GM23338 (cell line): Measurements from ENCODE around the gene SYVN1. TPM values are rescaled to one million over a fixed set of nuclear protein-coding genes. Genes with fewer than 3 reads are reported as not detected.

Experiments used
- ATAC-seq: fragments of 200-7000 bp; cut with Tn5 transposase; 3 replicates; pipeline ENCODE4 v1.9.1; 2020
- DNase-seq: peaks from one replicate; pipeline ENCODE4 v3.0.0-alpha.2; 2015; ENCODE audit warnings: low spot score
- H2AFZ ChIP-seq: fragments of 200-600 bp; sonication (generic); 2 replicates; pipeline ENCODE4 v1.8.0; 2016; ENCODE audit warnings: antibody characterized with exemption, mild to moderate bottlenecking, moderate library complexity
- H3F3A ChIP-seq: fragments of 200-600 bp; sonication (generic); replicated peaks from 2 replicates; pipeline ENCODE4 v1.8.0; 2017; ENCODE audit warnings: antibody characterized with exemption, mixed run types, low read depth
- H3K27ac ChIP-seq: fragments of 200-600 bp; sonication (generic); 2 replicates; pipeline ENCODE4 v1.6.1; 2016; ENCODE audit warnings: low read depth
- H3K27me3 ChIP-seq: fragments of 200-600 bp; sonication (generic); 2 replicates; pipeline ENCODE4 v1.8.0; 2016; ENCODE audit warnings: mild to moderate bottlenecking, mixed run types, moderate library complexity; ENCODE audit not compliant: insufficient read depth
- H3K36me3 ChIP-seq: fragments of 200-600 bp; sonication (generic); 2 replicates; pipeline ENCODE4 v1.8.0; 2016; ENCODE audit warnings: mild to moderate bottlenecking; ENCODE audit not compliant: insufficient read depth
- H3K4me1 ChIP-seq: fragments of 200-600 bp; sonication (generic); 2 replicates; pipeline ENCODE4 v1.8.0; 2016; ENCODE audit warnings: mild to moderate bottlenecking, moderate library complexity; ENCODE audit not compliant: insufficient read depth
- H3K4me2 ChIP-seq: fragments of 200-600 bp; sonication (generic); 2 replicates; pipeline ENCODE4 v1.7.1; 2017; ENCODE audit warnings: mixed run types
- H3K4me3 ChIP-seq: fragments of 200-600 bp; sonication (generic); 2 replicates; pipeline ENCODE4 v1.6.1; 2016; ENCODE audit warnings: mixed run types
- H3K79me2 ChIP-seq: fragments of 200-600 bp; sonication (generic); replicated peaks from 2 replicates; pipeline ENCODE4 v1.8.0; 2017; ENCODE audit warnings: mild to moderate bottlenecking; ENCODE audit not compliant: insufficient read depth
- H3K9me2 ChIP-seq: fragments of 200-600 bp; sonication (generic); 2 replicates; pipeline ENCODE4 v1.8.0; 2017; ENCODE audit not compliant: insufficient read depth
- H4K20me1 ChIP-seq: fragments of 200-600 bp; sonication (generic); replicated peaks from 2 replicates; pipeline ENCODE4 v1.8.0; 2017; ENCODE audit warnings: mild to moderate bottlenecking; ENCODE audit not compliant: insufficient read depth
- H3K27ac Mint-ChIP-seq: 2 replicates; pipeline ENCODE4 v1.8.0; 2020; ENCODE audit warnings: inconsistent platforms, mild to moderate bottlenecking, moderate library complexity, mixed read lengths
- H3K27me3 Mint-ChIP-seq: 3 replicates; pipeline ENCODE4 v1.8.0; 2022; ENCODE audit warnings: low read depth, mild to moderate bottlenecking, moderate library complexity, mixed read lengths, inconsistent platforms; ENCODE audit not compliant: insufficient read depth, poor library complexity
- H3K36me3 Mint-ChIP-seq: 3 replicates; pipeline ENCODE4 v1.8.0; 2021; ENCODE audit warnings: low read depth, mild to moderate bottlenecking, inconsistent platforms, moderate library complexity, mixed read lengths
- H3K4me1 Mint-ChIP-seq: 3 replicates; pipeline ENCODE4 v1.8.0; 2020; ENCODE audit warnings: mild to moderate bottlenecking, inconsistent platforms, mixed read lengths
- H3K4me3 Mint-ChIP-seq: 3 replicates; pipeline ENCODE4 v1.8.0; 2021; ENCODE audit warnings: moderate library complexity, mild to moderate bottlenecking, inconsistent platforms, mixed read lengths
- H3K9me3 Mint-ChIP-seq: 3 replicates; pipeline ENCODE4 v1.8.0; 2020; ENCODE audit warnings: moderate library complexity, mild to moderate bottlenecking, inconsistent platforms, mixed read lengths
- CREB1 ChIP-seq: fragments of 250-450 bp; sonication (Bioruptor Pico); IDR thresholded peaks from 2 replicates; pipeline ENCODE4 v1.5.0; 2020; ENCODE audit warnings: low read depth, mild to moderate bottlenecking, moderate library complexity
- EZH2 ChIP-seq: fragments of 200-600 bp; sonication (generic); IDR thresholded peaks from one replicate; pipeline ENCODE4 v1.8.0; 2017; ENCODE audit warnings: antibody characterized with exemption, mild to moderate bottlenecking, low read depth; ENCODE audit not compliant: unreplicated experiment
- JUNB ChIP-seq: IDR thresholded peaks from one replicate; pipeline ENCODE4 v1.6.1; 2016; ENCODE audit warnings: antibody characterized with exemption; ENCODE audit not compliant: unreplicated experiment
- ZNF114 ChIP-seq: fragments of 250-450 bp; sonication (Bioruptor Pico); IDR thresholded peaks from 2 replicates; pipeline ENCODE4 v1.5.0; 2020; ENCODE audit warnings: mild to moderate bottlenecking, moderate library complexity
- ZNF331 ChIP-seq: fragments of 250-450 bp; sonication (Bioruptor Pico); IDR thresholded peaks from 2 replicates; pipeline ENCODE4 v1.5.0; 2020; ENCODE audit warnings: low read depth, mild to moderate bottlenecking, moderate library complexity
- polyA plus RNA-seq: library from polyadenylated mRNA; unstranded; fragments of >200 nt; fragmentation: Nextera tagmentation; extraction: Ambion mirVana; gene quantifications from 2 replicates; pipeline ENCODE4 v1.2.1, GENCODE V29; 2016
- total RNA-seq: library from RNA; depleted of rRNA; stranded (reverse); fragments of >200 nt; shearing (Covaris generic); gene quantifications from 2 replicates; pipeline ENCODE4 v1.2.3, GENCODE V29; 2014
- TF ChIP-seq, protein P1 (sequence below): fragments of 250-450 bp; sonication (Bioruptor Pico); IDR thresholded peaks from 2 replicates; pipeline ENCODE4 v1.5.0; 2020; ENCODE audit warnings: mild to moderate bottlenecking, moderate library complexity
- TF ChIP-seq, protein P2 (sequence below): IDR thresholded peaks from 2 replicates; pipeline ENCODE4 v1.6.1; 2016; ENCODE audit warnings: antibody characterized with exemption
- TF ChIP-seq, protein P3 (sequence below), 2 experiments: fragments of 200-600 bp in 1 of 2; sonication (generic) in 1 of 2; conservative IDR thresholded peaks; 2 replicates each; pipeline versions ENCODE4 v1.5.1 to v1.6.1; 2016 to 2017; ENCODE audit warnings: antibody characterized with exemption in 2 of 2, low read depth in 2 of 2, mild to moderate bottlenecking in 2 of 2, moderate library complexity in 1 of 2

Gene SYVN1
- total and polyA plus RNA-seq, 2 experiments from 2014 or later = 13.8 to 28.7 TPM

DNA sequence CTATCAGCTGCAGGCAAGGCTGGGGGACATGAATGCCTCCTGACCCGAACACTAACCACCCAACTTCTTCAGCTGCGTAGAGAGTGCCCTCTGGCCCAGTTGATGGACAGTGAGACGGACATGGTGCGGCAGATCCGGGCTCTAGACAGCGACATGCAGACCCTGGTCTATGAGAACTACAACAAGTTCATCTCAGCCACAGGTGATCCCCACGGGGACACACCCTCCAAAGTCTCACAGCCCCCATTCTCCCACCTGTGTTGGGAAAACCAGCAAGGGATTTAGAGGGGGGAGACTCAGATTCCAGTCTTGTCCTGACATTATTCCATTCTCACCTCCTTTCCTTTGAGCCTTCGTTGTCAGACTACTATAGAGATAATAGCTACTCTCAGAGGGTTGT lies 37.4 kb downstream of the SYVN1 start:
- peak overlapping the region; percentile 70 for H3K4me2 ChIP-seq
- H2AFZ ChIP-seq = no peak overlapping the region
- peaks cover 2% of the 10 kb centered on the region; the same call in 2 of the 3 replicates for H3K4me1 Mint-ChIP-seq
- H3K4me3 ChIP-seq = peak overlapping the region; percentile 96
- peaks cover 4% of the 10 kb centered on the region; the same call in 2 of the 3 replicates for H3K36me3 Mint-ChIP-seq
- 0 out of 2 replicates have a peak, but pooled peaks cover 5% of the 10 kb centered on the region for H3F3A ChIP-seq
- DNase-seq (no peak), ATAC-seq (no peak)
- peak overlapping the region; percentile 97 for H3K4me3 Mint-ChIP-seq
- H3K4me1 ChIP-seq = peaks cover 6% of the 10 kb centered on the region
- H3K27ac Mint-ChIP-seq = no peak overlapping the region
- H3K27ac ChIP-seq = no peak overlapping the region
- no peaks in the 10 kb centered on the region for H3K9me2 ChIP-seq
- no peaks in the 10 kb centered on the region for H3K27me3 ChIP-seq
- TF ChIP-seq, protein P1, sequence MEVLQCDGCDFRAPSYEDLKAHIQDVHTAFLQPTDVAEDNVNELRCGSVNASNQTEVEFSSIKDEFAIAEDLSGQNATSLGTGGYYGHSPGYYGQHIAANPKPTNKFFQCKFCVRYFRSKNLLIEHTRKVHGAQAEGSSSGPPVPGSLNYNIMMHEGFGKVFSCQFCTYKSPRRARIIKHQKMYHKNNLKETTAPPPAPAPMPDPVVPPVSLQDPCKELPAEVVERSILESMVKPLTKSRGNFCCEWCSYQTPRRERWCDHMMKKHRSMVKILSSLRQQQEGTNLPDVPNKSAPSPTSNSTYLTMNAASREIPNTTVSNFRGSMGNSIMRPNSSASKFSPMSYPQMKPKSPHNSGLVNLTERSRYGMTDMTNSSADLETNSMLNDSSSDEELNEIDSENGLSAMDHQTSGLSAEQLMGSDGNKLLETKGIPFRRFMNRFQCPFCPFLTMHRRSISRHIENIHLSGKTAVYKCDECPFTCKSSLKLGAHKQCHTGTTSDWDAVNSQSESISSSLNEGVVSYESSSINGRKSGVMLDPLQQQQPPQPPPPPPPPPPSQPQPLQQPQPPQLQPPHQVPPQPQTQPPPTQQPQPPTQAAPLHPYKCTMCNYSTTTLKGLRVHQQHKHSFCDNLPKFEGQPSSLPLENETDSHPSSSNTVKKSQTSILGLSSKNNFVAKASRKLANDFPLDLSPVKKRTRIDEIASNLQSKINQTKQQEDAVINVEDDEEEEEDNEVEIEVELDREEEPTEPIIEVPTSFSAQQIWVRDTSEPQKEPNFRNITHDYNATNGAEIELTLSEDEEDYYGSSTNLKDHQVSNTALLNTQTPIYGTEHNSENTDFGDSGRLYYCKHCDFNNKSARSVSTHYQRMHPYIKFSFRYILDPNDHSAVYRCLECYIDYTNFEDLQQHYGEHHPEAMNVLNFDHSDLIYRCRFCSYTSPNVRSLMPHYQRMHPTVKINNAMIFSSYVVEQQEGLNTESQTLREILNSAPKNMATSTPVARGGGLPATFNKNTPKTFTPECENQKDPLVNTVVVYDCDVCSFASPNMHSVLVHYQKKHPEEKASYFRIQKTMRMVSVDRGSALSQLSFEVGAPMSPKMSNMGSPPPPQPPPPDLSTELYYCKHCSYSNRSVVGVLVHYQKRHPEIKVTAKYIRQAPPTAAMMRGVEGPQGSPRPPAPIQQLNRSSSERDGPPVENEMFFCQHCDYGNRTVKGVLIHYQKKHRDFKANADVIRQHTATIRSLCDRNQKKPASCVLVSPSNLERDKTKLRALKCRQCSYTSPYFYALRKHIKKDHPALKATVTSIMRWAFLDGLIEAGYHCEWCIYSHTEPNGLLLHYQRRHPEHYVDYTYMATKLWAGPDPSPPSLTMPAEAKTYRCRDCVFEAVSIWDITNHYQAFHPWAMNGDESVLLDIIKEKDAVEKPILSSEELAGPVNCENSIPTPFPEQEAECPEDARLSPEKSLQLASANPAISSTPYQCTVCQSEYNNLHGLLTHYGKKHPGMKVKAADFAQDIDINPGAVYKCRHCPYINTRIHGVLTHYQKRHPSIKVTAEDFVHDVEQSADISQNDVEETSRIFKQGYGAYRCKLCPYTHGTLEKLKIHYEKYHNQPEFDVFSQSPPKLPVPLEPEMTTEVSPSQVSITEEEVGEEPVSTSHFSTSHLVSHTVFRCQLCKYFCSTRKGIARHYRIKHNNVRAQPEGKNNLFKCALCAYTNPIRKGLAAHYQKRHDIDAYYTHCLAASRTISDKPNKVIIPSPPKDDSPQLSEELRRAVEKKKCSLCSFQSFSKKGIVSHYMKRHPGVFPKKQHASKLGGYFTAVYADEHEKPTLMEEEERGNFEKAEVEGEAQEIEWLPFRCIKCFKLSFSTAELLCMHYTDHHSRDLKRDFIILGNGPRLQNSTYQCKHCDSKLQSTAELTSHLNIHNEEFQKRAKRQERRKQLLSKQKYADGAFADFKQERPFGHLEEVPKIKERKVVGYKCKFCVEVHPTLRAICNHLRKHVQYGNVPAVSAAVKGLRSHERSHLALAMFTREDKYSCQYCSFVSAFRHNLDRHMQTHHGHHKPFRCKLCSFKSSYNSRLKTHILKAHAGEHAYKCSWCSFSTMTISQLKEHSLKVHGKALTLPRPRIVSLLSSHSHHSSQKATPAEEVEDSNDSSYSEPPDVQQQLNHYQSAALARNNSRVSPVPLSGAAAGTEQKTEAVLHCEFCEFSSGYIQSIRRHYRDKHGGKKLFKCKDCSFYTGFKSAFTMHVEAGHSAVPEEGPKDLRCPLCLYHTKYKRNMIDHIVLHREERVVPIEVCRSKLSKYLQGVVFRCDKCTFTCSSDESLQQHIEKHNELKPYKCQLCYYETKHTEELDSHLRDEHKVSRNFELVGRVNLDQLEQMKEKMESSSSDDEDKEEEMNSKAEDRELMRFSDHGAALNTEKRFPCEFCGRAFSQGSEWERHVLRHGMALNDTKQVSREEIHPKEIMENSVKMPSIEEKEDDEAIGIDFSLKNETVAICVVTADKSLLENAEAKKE (CRISPR knock-in tag) = no peak
- no peak for TF ChIP-seq ZNF114 (CRISPR knock-in tag)
- no peaks in the 10 kb centered on the region; the same call in 1 of the 2 replicates for H4K20me1 ChIP-seq
- H3K27me3 Mint-ChIP-seq = peaks cover 6% of the 10 kb centered on the region
- H3K9me3 Mint-ChIP-seq = no peaks in the 10 kb centered on the region
- H3K36me3 ChIP-seq = peaks cover 4% of the 10 kb centered on the region; the same call in 1 of the 2 replicates
- peaks cover 27% of the 10 kb centered on the region for H3K79me2 ChIP-seq

DNA sequence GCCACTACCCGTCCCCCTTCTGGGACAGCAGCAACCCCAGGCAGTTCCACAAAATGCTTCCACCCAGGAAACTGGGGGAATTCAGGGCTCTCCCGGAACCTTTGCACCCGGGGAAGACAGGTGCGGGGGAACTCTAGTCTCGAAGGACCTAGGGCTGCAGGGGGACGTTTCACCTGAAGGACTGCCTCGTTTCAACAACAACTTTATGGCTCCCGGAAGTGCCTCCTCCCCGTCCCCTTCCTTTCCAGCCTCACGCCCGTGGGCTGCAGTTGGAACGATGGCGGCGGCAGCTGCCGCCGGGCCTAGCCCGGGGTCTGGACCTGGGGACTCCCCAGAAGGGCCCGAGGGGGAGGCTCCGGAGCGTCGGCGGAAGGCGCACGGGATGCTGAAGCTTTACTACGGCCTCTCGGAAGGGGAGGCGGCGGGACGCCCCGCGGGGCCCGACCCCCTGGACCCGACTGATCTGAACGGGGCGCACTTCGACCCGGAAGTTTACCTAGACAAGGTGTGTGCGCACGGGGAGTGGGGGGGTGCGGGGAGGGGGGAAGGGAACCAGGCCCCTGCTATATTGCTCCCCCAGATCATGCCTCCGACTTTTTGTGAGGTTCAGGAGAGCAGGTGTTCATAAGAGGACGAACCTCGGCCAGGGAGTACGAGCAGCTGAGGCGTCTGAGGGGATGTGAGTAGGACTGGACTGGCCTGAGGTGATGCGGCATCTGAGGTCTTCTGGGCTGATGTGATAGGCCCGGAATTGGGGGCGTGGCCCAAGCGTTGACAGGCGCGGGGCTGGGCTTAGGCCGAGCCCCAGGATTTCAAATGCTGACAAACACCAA lies 38.1 kb downstream of the SYVN1 start, which contains the start of gene VPS51:
VPS51 (plus strand) TSS at position 241 of the 833 bp plus-strand sequence; CDS start at position 278, 37 bp downstream.
- H3K9me3 Mint-ChIP-seq = no peaks in the 10 kb centered on the region
- TF ChIP-seq JUNB = no peak
- TF ChIP-seq, protein P2, sequence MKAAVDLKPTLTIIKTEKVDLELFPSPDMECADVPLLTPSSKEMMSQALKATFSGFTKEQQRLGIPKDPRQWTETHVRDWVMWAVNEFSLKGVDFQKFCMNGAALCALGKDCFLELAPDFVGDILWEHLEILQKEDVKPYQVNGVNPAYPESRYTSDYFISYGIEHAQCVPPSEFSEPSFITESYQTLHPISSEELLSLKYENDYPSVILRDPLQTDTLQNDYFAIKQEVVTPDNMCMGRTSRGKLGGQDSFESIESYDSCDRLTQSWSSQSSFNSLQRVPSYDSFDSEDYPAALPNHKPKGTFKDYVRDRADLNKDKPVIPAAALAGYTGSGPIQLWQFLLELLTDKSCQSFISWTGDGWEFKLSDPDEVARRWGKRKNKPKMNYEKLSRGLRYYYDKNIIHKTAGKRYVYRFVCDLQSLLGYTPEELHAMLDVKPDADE = peak; percentile 96
- TF ChIP-seq EZH2 = no peak
- TF ChIP-seq ZNF114 (CRISPR knock-in tag) = 0 out of 2 replicates have a peak, but pooled peaks have one; percentile 38
- TF ChIP-seq, protein P3, sequence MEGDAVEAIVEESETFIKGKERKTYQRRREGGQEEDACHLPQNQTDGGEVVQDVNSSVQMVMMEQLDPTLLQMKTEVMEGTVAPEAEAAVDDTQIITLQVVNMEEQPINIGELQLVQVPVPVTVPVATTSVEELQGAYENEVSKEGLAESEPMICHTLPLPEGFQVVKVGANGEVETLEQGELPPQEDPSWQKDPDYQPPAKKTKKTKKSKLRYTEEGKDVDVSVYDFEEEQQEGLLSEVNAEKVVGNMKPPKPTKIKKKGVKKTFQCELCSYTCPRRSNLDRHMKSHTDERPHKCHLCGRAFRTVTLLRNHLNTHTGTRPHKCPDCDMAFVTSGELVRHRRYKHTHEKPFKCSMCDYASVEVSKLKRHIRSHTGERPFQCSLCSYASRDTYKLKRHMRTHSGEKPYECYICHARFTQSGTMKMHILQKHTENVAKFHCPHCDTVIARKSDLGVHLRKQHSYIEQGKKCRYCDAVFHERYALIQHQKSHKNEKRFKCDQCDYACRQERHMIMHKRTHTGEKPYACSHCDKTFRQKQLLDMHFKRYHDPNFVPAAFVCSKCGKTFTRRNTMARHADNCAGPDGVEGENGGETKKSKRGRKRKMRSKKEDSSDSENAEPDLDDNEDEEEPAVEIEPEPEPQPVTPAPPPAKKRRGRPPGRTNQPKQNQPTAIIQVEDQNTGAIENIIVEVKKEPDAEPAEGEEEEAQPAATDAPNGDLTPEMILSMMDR (conservative IDR thresholded peaks at IDR 0.05; ENCODE audit: low read depth in 2 of 2) = no peak
- peak; percentile 88 for TF ChIP-seq CREB1 (CRISPR knock-in tag)
- TF ChIP-seq ZNF331 (CRISPR knock-in tag) = no peak

More for the DNA sequence above, 38.1 kb downstream of the SYVN1 start, which contains the start of gene VPS51:
- H3K36me3 Mint-ChIP-seq = peaks cover 4% of the 10 kb centered on the region; the same call in 2 of the 3 replicates
- H4K20me1 ChIP-seq = no peaks in the 10 kb centered on the region; the same call in 1 of the 2 replicates
- peak; percentile 98 for ATAC-seq
- peaks cover 6% of the 10 kb centered on the region for H3K27me3 Mint-ChIP-seq
- H3K79me2 ChIP-seq = peaks cover 27% of the 10 kb centered on the region
- H3K27me3 ChIP-seq = no peaks in the 10 kb centered on the region
- H3K36me3 ChIP-seq = peaks cover 3% of the 10 kb centered on the region; the same call in 1 of the 2 replicates
- H3K4me3 Mint-ChIP-seq = peak within 1 kb of the TSS; percentile 97
- H3K4me3 ChIP-seq = peak within 1 kb of the TSS; percentile 96
- DNase-seq = peak; percentile 98
- H3K4me1 ChIP-seq = peaks cover 6% of the 10 kb centered on the region
- no peaks in the 10 kb centered on the region for H3K9me2 ChIP-seq
- H3K4me2 ChIP-seq = peak within 1 kb of the TSS; percentile 72
- peak within 1 kb of the TSS; percentile 99 for H2AFZ ChIP-seq
- peak within 1 kb of the TSS; percentile 96 for H3K27ac ChIP-seq
- peaks cover 2% of the 10 kb centered on the region; the same call in 2 of the 3 replicates for H3K4me1 Mint-ChIP-seq
- H3F3A ChIP-seq = 0 out of 2 replicates have a peak, but pooled peaks cover 5% of the 10 kb centered on the region
- H3K27ac Mint-ChIP-seq = peak within 1 kb of the TSS; percentile 99
